Endothelial cell of umbilical vein (primary cell): ENCODE measurements around the gene MAP2K1. TPM values are rescaled to one million over a fixed set of nuclear protein-coding genes. Genes with fewer than 3 reads are reported as not detected.
A peak's percentile ranks its signal among the peaks of the same experiment; 100 is the strongest.

Experiments
- BruUV-seq: library from RNA; stranded (reverse); fragments of 400-500 nt; replicated peaks from 2 replicates; lab custom pipeline; 2021; lab: Mats Ljungman, UMichigan
- CTCF ChIA-PET: fragments of 300-600, 350-600 bp; sonication (Branson Sonifier 250); formaldehyde crosslinking; loops from one replicate; lab custom pipeline; 2021; ENCODE audit warnings: antibody characterized with exemption, inconsistent platforms; lab: Charles Lee
- POLR2A ChIA-PET: fragments of 300-600, 350-600 bp; sonication (Branson Sonifier 250); formaldehyde crosslinking; loops from one replicate; lab custom pipeline; 2021; ENCODE audit warnings: antibody characterized with exemption, inconsistent platforms; lab: Charles Lee
- DNase-seq: peaks from one replicate; pipeline ENCODE4 v3.0.0-alpha.2; 2011; ENCODE audit warnings: low read depth, low spot score
- FAIRE-seq: peaks from 2 replicates; lab custom pipeline; 2011; peaks lifted over from hg19 to GRCh38; lab: Jason Lieb, UNC
- H2AFZ ChIP-seq: 2 replicates; pipeline ENCODE4 v1.6.0; 2012; ENCODE audit warnings: low read depth, low read length, control low read depth, inconsistent platforms
- H3K27ac ChIP-seq: 2 replicates; pipeline ENCODE4 v1.5.1; 2011; ENCODE audit warnings: low read depth, mild to moderate bottlenecking, control low read depth, low read length, moderate library complexity; ENCODE audit not compliant: insufficient read depth
- H3K27me3 ChIP-seq, 2 experiments: 2 replicates each; pipeline versions ENCODE4 v1.6.0 to v1.6.1; 2011; ENCODE audit warnings: low read length in 2 of 2, mixed read lengths in 1 of 2; ENCODE audit not compliant: control insufficient read depth in 2 of 2, insufficient read depth in 2 of 2
- H3K36me3 ChIP-seq, 2 experiments: 2 replicates in 1 of 2; 3 replicates in 1 of 2; pipeline ENCODE4 v1.5.1; 2011; ENCODE audit warnings: low read length in 2 of 2, mild to moderate bottlenecking in 1 of 2, moderate library complexity in 1 of 2; ENCODE audit not compliant: control insufficient read depth in 2 of 2, insufficient read depth in 2 of 2; ENCODE audit errors: extremely low read depth in 1 of 2
- H3K4me1 ChIP-seq: 3 replicates; pipeline ENCODE4 v1.5.1; 2011; ENCODE audit warnings: mild to moderate bottlenecking, low read length; ENCODE audit not compliant: control insufficient read depth, insufficient read depth; ENCODE audit errors: extremely low read depth
- H3K4me2 ChIP-seq: 2 replicates; pipeline ENCODE4 v1.6.1; 2011; ENCODE audit warnings: low read length, control low read depth, mixed read lengths; ENCODE audit not compliant: insufficient read depth
- H3K4me3 ChIP-seq, 3 experiments: fragments of 200-600 bp in 1 of 3; sonication (generic), shearing (Covaris generic) in 1 of 3; replicated peaks in 1 of 3; 2 replicates each; pipeline ENCODE4 v1.5.1; 2011 to 2016; ENCODE audit warnings: control low read depth in 3 of 3, low read length in 3 of 3, mild to moderate bottlenecking in 2 of 3, inconsistent platforms in 1 of 3, low read depth in 1 of 3, moderate library complexity in 1 of 3; ENCODE audit not compliant: insufficient read depth in 1 of 3
- H3K79me2 ChIP-seq: 2 replicates; pipeline ENCODE4 v1.6.0; 2012; ENCODE audit warnings: low read length, inconsistent platforms; ENCODE audit not compliant: control insufficient read depth, insufficient read depth
- H3K9ac ChIP-seq: replicated peaks from 2 replicates; pipeline ENCODE3; 2011; ENCODE audit warnings: low read length, control low read depth; ENCODE audit not compliant: insufficient read depth; ENCODE audit errors: extremely low read depth
- H3K9me1 ChIP-seq: replicated peaks from 3 replicates; pipeline ENCODE4 v1.6.0; 2011; ENCODE audit warnings: mild to moderate bottlenecking, low read length; ENCODE audit not compliant: control insufficient read depth, insufficient read depth; ENCODE audit errors: extremely low read depth
- H3K9me3 ChIP-seq: replicated peaks from 2 replicates; pipeline ENCODE4 v1.5.1; 2012; ENCODE audit warnings: low read length, inconsistent platforms; ENCODE audit not compliant: control insufficient read depth, insufficient read depth
- H4K20me1 ChIP-seq: replicated peaks from 2 replicates; pipeline ENCODE3; 2011; ENCODE audit warnings: mild to moderate bottlenecking, low read length; ENCODE audit not compliant: control insufficient read depth, insufficient read depth; ENCODE audit errors: extremely low read depth
- CTCF ChIP-seq, 2 donors: IDR thresholded peaks; 1 replicate in 1 of 2; 2 replicates in 1 of 2; pipeline ENCODE4 v1.5.1; 2011; ENCODE audit warnings: low read length in 2 of 2, mild to moderate bottlenecking in 2 of 2, moderate library complexity in 2 of 2, control low read depth in 1 of 2, inconsistent platforms in 1 of 2, low read depth in 1 of 2; ENCODE audit not compliant: insufficient read depth in 1 of 2; ENCODE audit errors: extremely low read depth in 1 of 2
- EZH2 ChIP-seq: IDR thresholded peaks from 2 replicates; pipeline ENCODE4 v1.6.1; 2012; ENCODE audit warnings: borderline replicate concordance, low read depth, mild to moderate bottlenecking, moderate library complexity, low read length, inconsistent platforms; ENCODE audit not compliant: severe bottlenecking
- FOS ChIP-seq: IDR thresholded peaks from 2 replicates; pipeline ENCODE4 v1.6.1; 2011; ENCODE audit warnings: mild to moderate bottlenecking, low read length, moderate library complexity, borderline replicate concordance; ENCODE audit not compliant: insufficient read depth
- GATA2 ChIP-seq: IDR thresholded peaks from 2 replicates; pipeline ENCODE4 v1.7.0; 2011; ENCODE audit warnings: low read depth, mild to moderate bottlenecking, moderate library complexity, mixed read lengths, low read length; ENCODE audit not compliant: insufficient read length, insufficient read depth
- JUN ChIP-seq: IDR thresholded peaks from 2 replicates; pipeline ENCODE4 v1.6.1; 2011; ENCODE audit warnings: borderline replicate concordance, low read depth; ENCODE audit not compliant: insufficient read length, insufficient read depth
- MYC ChIP-seq: IDR thresholded peaks from one replicate; pipeline ENCODE4 v1.6.1; 2011; ENCODE audit warnings: mild to moderate bottlenecking, low read depth, low read length
- POLR2A ChIP-seq: IDR thresholded peaks from 2 replicates; pipeline ENCODE4 v1.6.1; 2012; ENCODE audit warnings: low read depth, mild to moderate bottlenecking, control low read depth, low read length
- POLR2AphosphoS5 ChIP-seq: IDR thresholded peaks from 2 replicates; pipeline ENCODE4 v1.6.1; 2012; ENCODE audit warnings: low read depth, mild to moderate bottlenecking, control low read depth, low read length, moderate library complexity; ENCODE audit not compliant: insufficient read depth
- dilution Hi-C: fragments of 300-500 bp; cut with MboI; formaldehyde crosslinking; loops from one replicate; pipeline ENCODE4 v1.15.0; 2019; ENCODE audit warnings: low sequenced_read_pairs; ENCODE audit not compliant: extremely low pct_ligation_motif_present
- intact Hi-C: fragments of 100-400 bp; cut with micrococcal nuclease; formaldehyde crosslinking; loops from one replicate; pipeline ENCODE4 v1.10.0; 2022
- polyA plus RNA-seq, 4 experiments: library from polyadenylated mRNA; depleted of rRNA in 3 of 4; stranded (reverse) in 3 of 4; unstranded in 1 of 4; fragments of >200 nt; gene quantifications; 2 replicates each; pipeline versions ENCODE4 v1.2.1 to v1.2.3, GENCODE V29; 2011 to 2012; ENCODE audit warnings: missing spikeins in 1 of 4
- total RNA-seq: library from RNA; stranded (reverse); gene quantifications from 2 replicates; pipeline ENCODE4 v1.2.3, GENCODE V29; 2021
- TF ChIP-seq, protein P1 (sequence below): IDR thresholded peaks from 2 replicates; pipeline ENCODE4 v1.6.1; 2011; ENCODE audit not compliant: insufficient read depth, insufficient read length

Gene MAP2K1
- total and polyA plus RNA-seq, 2 donors (not counting 3 experiments of a cell fraction or from before 2014, with no cell fraction given): 30.9 to 45.1 TPM

DNA sequence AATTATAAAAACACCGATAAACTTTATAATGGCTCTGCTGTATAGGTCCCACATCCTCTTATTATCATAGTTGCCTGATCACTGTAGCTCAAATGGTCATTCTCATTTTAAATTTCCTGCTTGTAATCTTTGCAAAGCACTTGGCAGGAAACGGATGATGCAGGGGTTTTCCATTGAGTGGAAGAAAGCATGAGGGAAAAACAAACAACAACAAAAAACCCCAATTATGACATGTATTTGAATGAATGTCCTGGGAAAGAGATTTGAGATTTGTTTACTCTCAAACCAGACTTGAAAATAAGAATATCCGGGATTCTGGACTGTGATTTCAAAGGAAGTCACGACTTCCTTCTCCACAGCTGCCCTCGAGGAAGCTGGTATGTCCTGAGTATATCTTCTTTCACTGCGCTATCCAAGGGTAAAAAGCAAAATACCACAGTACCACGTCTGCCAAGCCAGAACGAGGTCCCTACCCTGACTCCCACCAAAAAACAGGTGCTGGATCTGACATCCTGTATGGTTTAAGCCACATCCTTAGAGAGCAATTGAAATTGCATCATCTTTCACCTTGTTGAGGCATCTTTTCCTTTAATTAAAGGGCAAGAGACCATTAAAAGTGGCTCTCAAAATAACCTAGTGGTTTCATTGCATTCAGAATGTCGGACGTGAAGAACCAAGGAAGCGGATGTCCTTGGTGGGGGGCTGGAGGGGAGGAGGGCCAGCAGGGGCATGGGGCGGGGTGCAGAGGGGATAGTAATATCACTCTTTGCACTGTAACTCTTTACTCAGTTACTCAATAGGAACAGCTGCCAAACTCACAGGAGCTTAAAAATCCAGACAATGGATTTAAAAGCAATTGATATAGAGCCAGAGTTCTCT is 16.7 kb upstream of the MAP2K1 start:
- FAIRE-seq: peak; percentile 81
- dilution Hi-C loops: no loop called here

More for the DNA sequence above, 16.7 kb upstream of the MAP2K1 start:
- peaks cover 17% of the 10 kb centered on the region for H3K4me1 ChIP-seq
- peak overlapping the region; percentile 98 for H3K4me2 ChIP-seq
- intact Hi-C loops: loop anchor here (1.0 kb wide), 2 partner anchors 14 to 16 kb away; partner anchors contain the start of genes MAP2K1 and TIPIN
- CTCF ChIA-PET: interaction anchor here (0.7 to 2.4 kb wide), 4 partner anchors 14 to 128 kb away, joined by 3 to 9 read pairs (median 6); partner anchors contain the start of genes MAP2K1, SNAPC5 and TIPIN
- peak overlapping the region; percentile 93 for H3K9ac ChIP-seq
- no peaks in the 10 kb centered on the region for H3K79me2 ChIP-seq
- peak; percentile 32 for TF ChIP-seq POLR2A
- TF ChIP-seq GATA2: peak; percentile 63
- TF ChIP-seq CTCF (IDR thresholded peaks at IDR 0.05; ENCODE audit: extremely low read depth in 1 of 2, insufficient read depth in 1 of 2, low read depth in 1 of 2, low read length in 2 of 2): no peak
- TF ChIP-seq, protein P1, sequence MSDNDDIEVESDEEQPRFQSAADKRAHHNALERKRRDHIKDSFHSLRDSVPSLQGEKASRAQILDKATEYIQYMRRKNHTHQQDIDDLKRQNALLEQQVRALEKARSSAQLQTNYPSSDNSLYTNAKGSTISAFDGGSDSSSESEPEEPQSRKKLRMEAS: no peak
- no peak for TF ChIP-seq MYC
- peak; percentile 25 for TF ChIP-seq POLR2AphosphoS5
- TF ChIP-seq FOS: peak; percentile 4
- TF ChIP-seq JUN: peak; percentile 62
- TF ChIP-seq EZH2: no peak
- TSS peak; percentile 57 for BruUV-seq
- H2AFZ ChIP-seq: peak overlapping the region; percentile 97
- H3K27me3 ChIP-seq: no peaks in the 10 kb centered on the region
- H3K9me1 ChIP-seq: no peaks in the 10 kb centered on the region
- POLR2A ChIA-PET: interaction anchor here (0.7 kb wide), 1 partner anchor 13 kb away, joined by 4 read pairs; the partner anchor contains the start of gene TIPIN
- H3K9me3 ChIP-seq: no peaks in the 10 kb centered on the region
- H3K27ac ChIP-seq: peak overlapping the region; percentile 100
- peak overlapping the region; percentile 22 to 70 (median 41) for H3K4me3 ChIP-seq
- H4K20me1 ChIP-seq: no peaks in the 10 kb centered on the region
- H3K36me3 ChIP-seq: no peaks in the 10 kb centered on the region
- peak; percentile 92 for DNase-seq
